GM19372 (cell line): ENCODE results near the gene OXNAD1.

Source experiments
- ATAC-seq: cut with Tn5 transposase; IDR thresholded peaks from one replicate; pipeline ENCODE4 v1.9.1; 2021; ENCODE audit warnings: mild to moderate bottlenecking, low read depth, moderate library complexity; ENCODE audit not compliant: unreplicated experiment

OXNAD1 gene

GRCh38 chr3:16350597-16351318, 85.7 kb downstream of the OXNAD1 start:
- no peak for ATAC-seq

- no peak for ATAC-seq
These were observed 87.4 kb downstream of the OXNAD1 start for GRCh38 chr3:16352428-16352827.

GRCh38 chr3:16354291-16354690, 89.3 kb downstream of the OXNAD1 start:
- ATAC-seq, result no peak
